ENCODE results near the gene MLANA.

MLANA gene

GRCh38 chr9:5890641-5891040 is at the start of gene MLANA:
Gene MLANA, plus strand, starts transcription at chr9:5890889. Its CDS starts 1,586 bp downstream, at chr9:5892475.
- no peak for DNase-seq (ENCODE audit: low read depth in 3 of 3)

GRCh38 chr9:5841771-5842573 is 48.7 kb upstream of the MLANA start:
- DNase-seq (ENCODE audit: low read depth in 3 of 3), result peak in 2 of 3 experiments; percentile 13 to 27

GRCh38 chr9:5842929-5843793 is 47.5 kb upstream of the MLANA start:
- DNase-seq (ENCODE audit: low read depth in 3 of 3), result no peak

- DNase-seq (ENCODE audit: low read depth in 3 of 3), result no peak
These were observed 46.8 kb upstream of the MLANA start for GRCh38 chr9:5843794-5844471.

- DNase-seq (ENCODE audit: low read depth in 3 of 3), result no peak
These were observed 45.5 kb upstream of the MLANA start for GRCh38 chr9:5845157-5845531.

- DNase-seq (ENCODE audit: low read depth in 3 of 3), result no peak
These were observed 44.6 kb upstream of the MLANA start for GRCh38 chr9:5846096-5846495.

- no peak for DNase-seq (ENCODE audit: low read depth in 3 of 3)
These were observed 44.2 kb upstream of the MLANA start for GRCh38 chr9:5846501-5846921.

- DNase-seq (ENCODE audit: low read depth in 3 of 3), result no peak
These were observed 42.3 kb upstream of the MLANA start for GRCh38 chr9:5848372-5848882.

GRCh38 chr9:5850724-5851122 is 40.0 kb upstream of the MLANA start:
- no peak for DNase-seq (ENCODE audit: low read depth in 3 of 3)

- no peak for DNase-seq (ENCODE audit: low read depth in 3 of 3)
These were observed 39.2 kb upstream of the MLANA start for GRCh38 chr9:5851445-5851844.

GRCh38 chr9:5852987-5853386 is 37.7 kb upstream of the MLANA start:
- no peak for DNase-seq (ENCODE audit: low read depth in 3 of 3)

- DNase-seq (ENCODE audit: low read depth in 3 of 3), result no peak
These were observed 37.1 kb upstream of the MLANA start for GRCh38 chr9:5853617-5854016.

- no peak for DNase-seq (ENCODE audit: low read depth in 3 of 3)
These were observed 36.5 kb upstream of the MLANA start for GRCh38 chr9:5854063-5854790.

GRCh38 chr9:5857928-5858327 is 32.8 kb upstream of the MLANA start:
- DNase-seq (ENCODE audit: low read depth in 3 of 3), result no peak

- DNase-seq (ENCODE audit: low read depth in 3 of 3), result no peak
These were observed 31.9 kb upstream of the MLANA start for GRCh38 chr9:5858833-5859232.

GRCh38 chr9:5863092-5863746 is 27.5 kb upstream of the MLANA start:
- no peak for DNase-seq (ENCODE audit: low read depth in 3 of 3)

- DNase-seq (ENCODE audit: low read depth in 3 of 3), result no peak
These were observed 26.2 kb upstream of the MLANA start for GRCh38 chr9:5864446-5864845.

- DNase-seq (ENCODE audit: low read depth in 3 of 3), result no peak
These were observed 24.4 kb upstream of the MLANA start for GRCh38 chr9:5866272-5866671.

- no peak for DNase-seq (ENCODE audit: low read depth in 3 of 3)
These were observed 24.0 kb upstream of the MLANA start for GRCh38 chr9:5866685-5867084.

- DNase-seq (ENCODE audit: low read depth in 3 of 3), result no peak
These were observed 22.5 kb upstream of the MLANA start for GRCh38 chr9:5868235-5868634.
